Bronchial epithelial cell (primary cell): ENCODE results near the gene GLRX2. TPM values are rescaled to one million over a fixed set of nuclear protein-coding genes. Genes with fewer than 3 reads are reported as not detected.

Experiments
- DNase-seq: peaks from one replicate; pipeline ENCODE4 v3.0.0-alpha.2; 2010; ENCODE audit warnings: low read depth
- FAIRE-seq: peaks from 2 replicates; lab custom pipeline; 2011; peaks lifted over from hg19 to GRCh38; lab: Jason Lieb, UNC
- H3K27me3 ChIP-seq: 2 replicates; pipeline ENCODE4 v1.5.1; 2011; ENCODE audit warnings: low read length; ENCODE audit not compliant: control insufficient read depth, insufficient read depth
- H3K36me3 ChIP-seq: 2 replicates; pipeline ENCODE4 v1.5.1; 2011; ENCODE audit warnings: low read length; ENCODE audit not compliant: control insufficient read depth, insufficient read depth
- H3K4me3 ChIP-seq: 2 replicates; pipeline ENCODE4 v1.5.1; 2011; ENCODE audit warnings: mild to moderate bottlenecking, low read depth, low read length, control low read depth
- total RNA-seq: library from RNA; depleted of rRNA; stranded (reverse); fragments of >200 nt; gene quantifications from 2 replicates; pipeline ENCODE4 v1.2.1, GENCODE V29; 2014
- TF ChIP-seq, protein P1 (sequence below): IDR thresholded peaks from 2 replicates; pipeline ENCODE4 v1.5.1; 2011; ENCODE audit warnings: mild to moderate bottlenecking, moderate library complexity, low read length, control low read depth, inconsistent platforms; ENCODE audit not compliant: insufficient read depth, severe bottlenecking

The GLRX2 gene
- total RNA-seq, 1 donor from 2014 or later: 5.0 TPM

DNA sequence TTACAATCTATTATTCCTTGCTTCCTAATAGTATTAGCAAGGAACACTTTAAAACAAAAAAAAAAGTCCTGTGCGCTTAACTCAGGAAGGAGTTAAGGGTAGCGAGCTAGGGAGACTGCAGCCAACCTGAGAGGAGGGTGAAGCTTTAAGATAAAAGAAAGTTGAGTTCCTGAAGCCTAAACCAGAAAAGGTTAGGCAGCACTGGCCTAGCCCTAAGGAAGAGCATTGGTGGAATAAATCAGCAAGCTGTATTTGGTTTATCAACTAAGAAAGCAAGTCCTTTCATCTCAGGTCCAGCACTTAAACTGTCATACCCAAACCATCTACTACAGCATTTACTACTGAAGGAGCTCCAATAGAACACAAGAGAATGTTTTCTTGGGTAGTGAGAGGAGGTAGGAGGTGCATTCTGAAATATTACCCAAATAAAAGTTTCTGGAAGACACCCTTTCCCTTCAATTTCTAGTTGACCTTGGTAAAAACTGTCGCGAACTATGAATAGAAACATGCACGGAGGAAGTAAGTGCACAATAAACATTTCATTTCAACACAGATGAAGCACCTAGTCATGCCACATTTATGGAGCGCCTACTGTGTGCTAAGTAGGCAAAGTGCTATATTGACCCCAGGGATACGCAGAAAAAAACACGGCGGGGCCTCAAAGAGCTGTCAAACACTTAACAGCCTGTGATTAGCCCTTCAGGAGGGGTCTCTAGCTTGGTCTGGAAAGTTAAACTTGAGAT, 1.3 kb downstream of the GLRX2 start:
- no peak for DNase-seq
- no peaks in the 10 kb centered on the region for H3K27me3 ChIP-seq
- peak overlapping the region; percentile 69 for H3K4me3 ChIP-seq
- no peak for FAIRE-seq
- H3K36me3 ChIP-seq: peaks cover 3% of the 10 kb centered on the region
- TF ChIP-seq, protein P1, sequence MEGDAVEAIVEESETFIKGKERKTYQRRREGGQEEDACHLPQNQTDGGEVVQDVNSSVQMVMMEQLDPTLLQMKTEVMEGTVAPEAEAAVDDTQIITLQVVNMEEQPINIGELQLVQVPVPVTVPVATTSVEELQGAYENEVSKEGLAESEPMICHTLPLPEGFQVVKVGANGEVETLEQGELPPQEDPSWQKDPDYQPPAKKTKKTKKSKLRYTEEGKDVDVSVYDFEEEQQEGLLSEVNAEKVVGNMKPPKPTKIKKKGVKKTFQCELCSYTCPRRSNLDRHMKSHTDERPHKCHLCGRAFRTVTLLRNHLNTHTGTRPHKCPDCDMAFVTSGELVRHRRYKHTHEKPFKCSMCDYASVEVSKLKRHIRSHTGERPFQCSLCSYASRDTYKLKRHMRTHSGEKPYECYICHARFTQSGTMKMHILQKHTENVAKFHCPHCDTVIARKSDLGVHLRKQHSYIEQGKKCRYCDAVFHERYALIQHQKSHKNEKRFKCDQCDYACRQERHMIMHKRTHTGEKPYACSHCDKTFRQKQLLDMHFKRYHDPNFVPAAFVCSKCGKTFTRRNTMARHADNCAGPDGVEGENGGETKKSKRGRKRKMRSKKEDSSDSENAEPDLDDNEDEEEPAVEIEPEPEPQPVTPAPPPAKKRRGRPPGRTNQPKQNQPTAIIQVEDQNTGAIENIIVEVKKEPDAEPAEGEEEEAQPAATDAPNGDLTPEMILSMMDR: no peak

DNA sequence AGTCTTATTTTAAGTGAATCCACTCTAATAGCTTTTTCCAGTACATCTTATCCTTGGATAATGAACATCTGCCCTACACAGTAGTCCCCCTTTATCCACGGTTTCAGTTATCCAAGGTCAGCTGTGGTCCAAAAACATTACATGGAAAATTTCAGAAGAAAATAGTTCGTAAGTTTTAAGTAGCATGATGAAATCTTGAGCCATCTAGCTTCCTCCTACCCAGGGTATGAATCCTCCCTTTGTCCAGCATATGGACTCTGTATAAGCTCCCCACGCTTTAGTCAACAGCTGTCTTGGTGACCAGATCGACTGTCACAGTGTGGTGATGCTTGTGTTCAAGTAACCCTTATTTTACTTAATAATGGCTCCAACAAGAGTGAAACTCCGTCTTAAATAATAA, 2.6 kb downstream of the GLRX2 start:
- Histone ChIP-seq H3K4me3 (no peak overlapping the region), H3K36me3 (peaks cover 3% of the 10 kb centered on the region), H3K27me3 (no peaks in the 10 kb centered on the region)
- TF ChIP-seq, protein P1: no peak
- DNase-seq (no peak), FAIRE-seq (no peak)

DNA sequence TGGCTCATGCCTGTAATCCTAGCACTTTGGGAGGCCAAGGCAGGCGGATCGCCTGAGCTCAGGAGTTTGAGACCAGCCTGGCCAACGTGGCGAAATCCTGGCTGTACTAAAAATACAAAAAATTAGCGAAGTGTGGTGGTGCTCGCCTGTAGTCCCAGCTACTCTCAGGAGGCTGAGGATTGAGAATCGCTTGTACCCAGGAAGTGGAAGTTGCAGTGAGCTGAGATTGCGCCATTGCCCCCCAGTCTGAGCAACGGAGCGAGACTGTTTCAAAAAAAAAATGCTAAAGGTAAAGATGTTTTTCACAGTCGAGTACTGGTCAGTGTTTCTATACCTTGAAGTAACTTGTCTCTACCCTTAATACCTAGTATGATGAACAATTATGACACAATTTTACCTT, 11.1 kb downstream of the GLRX2 start:
- TF ChIP-seq, protein P1: no peak
- no peak for DNase-seq
- no peak for FAIRE-seq
- Histone ChIP-seq H3K36me3 (no peaks in the 10 kb centered on the region), H3K4me3 (no peak overlapping the region), H3K27me3 (no peaks in the 10 kb centered on the region)

DNA sequence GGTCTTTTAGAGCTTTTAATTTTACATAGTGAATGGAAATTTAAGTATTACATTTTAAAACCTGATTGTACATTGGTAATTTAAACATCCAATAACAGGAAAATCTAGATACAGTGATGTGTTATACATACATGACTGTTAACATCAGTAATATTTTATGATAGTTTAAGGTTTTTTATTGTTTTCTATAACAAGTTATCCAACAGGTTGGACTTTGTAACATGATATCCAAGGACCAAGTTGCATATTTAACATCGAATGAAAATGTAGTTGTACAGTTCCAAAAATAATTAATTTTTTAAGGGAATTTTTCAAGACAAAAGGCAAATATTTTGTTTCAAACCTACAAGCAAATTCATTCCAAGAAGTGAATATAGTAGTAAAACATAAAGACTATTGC, 14.3 kb downstream of the GLRX2 start:
- Histone ChIP-seq H3K27me3 (no peaks in the 10 kb centered on the region), H3K4me3 (no peak overlapping the region), H3K36me3 (no peaks in the 10 kb centered on the region)
- TF ChIP-seq, protein P1: no peak
- no peak for FAIRE-seq
- DNase-seq: no peak

DNA sequence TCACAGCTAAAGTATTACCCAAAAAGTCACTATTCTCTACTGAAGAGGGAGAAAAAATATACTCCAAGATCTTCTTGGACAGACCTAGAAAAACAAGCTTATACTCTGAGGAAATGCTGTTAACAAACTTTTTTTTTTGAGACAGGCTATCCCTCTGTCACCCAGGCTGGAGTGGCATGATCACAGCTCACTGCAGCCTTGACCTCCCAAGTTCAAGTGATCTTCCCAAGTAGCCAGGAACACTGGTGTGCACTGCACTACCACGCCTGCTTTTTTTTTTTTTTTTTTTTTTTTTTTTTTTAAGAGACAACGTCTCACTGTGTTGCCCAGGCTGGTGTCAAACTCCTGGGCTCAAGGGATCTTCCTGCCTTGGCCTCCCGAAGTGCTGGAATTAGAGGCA, 17.3 kb downstream of the GLRX2 start:
- Histone ChIP-seq H3K36me3 (peaks cover 2% of the 10 kb centered on the region), H3K4me3 (no peak overlapping the region), H3K27me3 (no peaks in the 10 kb centered on the region)
- DNase-seq (no peak), FAIRE-seq (no peak)
- TF ChIP-seq, protein P1: no peak

DNA sequence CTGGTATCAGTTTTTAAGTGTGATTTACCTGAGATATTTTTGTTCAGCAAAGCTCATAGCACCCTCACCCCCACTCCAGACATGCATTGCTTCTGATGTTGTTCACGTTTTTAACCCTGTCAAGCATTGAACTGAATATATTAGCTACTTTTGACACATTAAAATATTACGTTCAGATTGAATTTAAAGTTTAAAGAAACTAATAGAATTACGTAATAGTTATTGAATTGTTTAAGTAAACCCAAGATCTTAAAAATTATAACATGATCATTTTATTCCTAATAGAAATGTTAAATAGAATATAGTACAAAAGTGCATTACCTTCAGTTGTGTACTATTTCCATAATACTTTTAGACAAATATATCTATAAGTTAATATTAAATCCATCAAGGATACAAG, 18.9 kb downstream of the GLRX2 start:
- FAIRE-seq: no peak
- H3K36me3 ChIP-seq: peaks cover 2% of the 10 kb centered on the region

More for the DNA sequence above, 18.9 kb downstream of the GLRX2 start:
- no peak for DNase-seq
- no peaks in the 10 kb centered on the region for H3K27me3 ChIP-seq
- TF ChIP-seq, protein P1: no peak
- H3K4me3 ChIP-seq: no peak overlapping the region
